Left ventricle myocardium superior (tissue), 1 donor: ENCODE results near the gene ZNF683. TPM values are rescaled to one million over a fixed set of nuclear protein-coding genes. Genes with fewer than 3 reads are reported as not detected.
"Not testable (repeated sequence)": the region's sequence is repeated elsewhere in the genome, so short reads cannot be mapped to it uniquely, and the experiment has no call there.

Source experiments
- ATAC-seq: fragments of 200-7000 bp; cut with Tn5 transposase; one replicate; pipeline ENCODE4 v1.9.1; 2020; ENCODE audit warnings: mild to moderate bottlenecking, moderate library complexity
- DNase-seq: peaks from one replicate; pipeline ENCODE4 v3.0.0-alpha.2; 2020
- intact Hi-C: fragments of 100-400 bp; cut with micrococcal nuclease; formaldehyde crosslinking; loops from one replicate; pipeline ENCODE4 v1.11.0; 2022
- total RNA-seq: library from RNA; stranded (reverse); fragmentation: NEBNext Ultra II Directional; extraction: Animal tissue kit (Norgen Biotek cat#: 25700); gene quantifications from one replicate; pipeline ENCODE4 v1.2.1, GENCODE V29; 2021
- donor health status: DM: no; HTN: yes; CAD: no; lungs with severe emphysema.

Gene ZNF683
- total RNA-seq, 1 donor from 2014 or later, result not detected

DNA sequence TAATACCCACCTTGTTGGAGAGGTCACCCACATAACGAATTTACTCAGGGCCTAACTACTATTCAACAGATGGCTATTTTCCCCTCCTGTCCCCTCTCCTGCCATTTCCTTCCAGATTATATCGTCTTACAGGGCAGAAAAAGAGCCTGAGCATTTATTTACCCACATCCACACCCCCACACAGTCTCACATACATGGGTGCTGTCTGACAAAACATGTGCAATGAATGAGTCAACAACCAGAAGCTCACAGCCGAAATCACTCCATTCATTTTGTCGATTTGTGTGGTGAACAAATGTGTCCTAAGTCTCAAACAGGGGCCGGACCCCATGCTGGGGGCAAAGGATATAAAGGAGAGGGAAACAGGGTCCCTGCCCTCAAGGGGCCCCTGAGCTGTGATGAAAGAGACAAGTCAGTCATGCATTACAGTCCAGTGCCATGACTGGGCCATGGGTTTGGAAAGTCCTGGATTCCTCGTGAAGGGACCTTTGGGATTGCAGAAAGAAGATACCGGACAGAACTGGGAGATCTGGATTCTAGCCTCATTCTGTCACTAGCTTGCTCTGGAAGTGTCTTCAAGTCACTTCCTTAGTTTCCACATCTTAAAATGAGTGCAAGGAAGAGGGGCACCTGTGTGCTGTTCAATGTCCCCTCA is 16.4 kb upstream of the ZNF683 start:
- DNase-seq, result no peak
- intact Hi-C loops, result no loop called here
- no peak for ATAC-seq

DNA sequence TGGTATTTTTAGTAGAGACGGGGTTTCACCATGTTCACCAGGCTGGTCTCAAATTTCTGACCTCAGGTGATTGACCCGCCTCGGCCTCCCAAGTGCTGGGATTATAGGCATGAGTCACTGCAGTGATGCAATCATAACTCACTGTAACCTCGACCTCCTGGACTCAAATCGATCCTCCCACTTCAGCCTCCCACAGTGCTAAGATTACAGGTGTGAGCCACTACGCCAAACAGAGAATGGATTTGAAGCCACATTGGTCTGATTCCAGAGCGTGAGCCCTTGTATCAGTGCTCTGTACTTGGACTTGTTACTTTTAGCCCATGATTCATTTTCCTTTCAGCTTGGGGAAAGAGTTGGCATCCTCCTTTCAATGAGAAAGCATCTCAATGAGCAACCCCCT is 14.9 kb upstream of the ZNF683 start:
- intact Hi-C loops, result no loop called here
- no peak for DNase-seq
- ATAC-seq, result no peak

DNA sequence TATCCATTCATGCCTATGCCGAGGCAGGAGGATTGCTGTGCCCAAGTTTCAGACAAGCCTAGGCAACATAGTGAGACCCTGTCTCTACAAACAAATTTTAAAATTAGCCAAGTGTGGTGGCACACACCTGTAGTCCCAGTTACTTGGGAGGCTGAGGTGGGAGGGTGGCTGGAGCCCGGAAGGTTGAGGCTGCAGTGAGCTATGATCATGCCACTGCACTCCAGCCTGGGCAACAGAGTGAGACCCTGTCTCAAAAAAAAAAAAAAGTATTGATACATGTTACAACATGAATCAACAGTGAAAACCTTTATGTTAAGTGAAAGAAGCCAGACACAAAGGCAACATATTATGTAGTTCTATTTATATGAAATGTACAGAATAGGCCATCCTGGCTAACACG is 12.5 kb upstream of the ZNF683 start:
- DNase-seq, ATAC-seq, intact Hi-C loops: not testable (repeated sequence)

DNA sequence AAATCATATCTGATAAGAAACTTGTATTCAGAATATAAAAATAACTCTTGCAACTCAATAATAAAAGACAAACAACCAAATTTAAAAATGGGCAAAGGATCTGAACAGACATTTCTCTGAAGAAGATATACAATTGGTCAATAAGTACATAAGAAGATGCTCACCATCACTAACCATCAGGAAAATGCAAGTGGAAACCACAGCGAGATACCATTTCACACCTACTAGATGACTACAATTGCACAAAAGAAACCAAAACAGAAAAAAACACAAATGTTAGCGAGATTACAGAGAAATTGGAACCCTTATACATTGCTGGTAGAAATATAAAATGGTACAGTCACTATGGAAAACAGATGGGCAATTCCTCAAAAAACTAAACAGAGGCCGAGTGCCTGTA is 11.5 kb upstream of the ZNF683 start:
- intact Hi-C loops, result no loop called here
- ATAC-seq (no peak), DNase-seq (no peak)

DNA sequence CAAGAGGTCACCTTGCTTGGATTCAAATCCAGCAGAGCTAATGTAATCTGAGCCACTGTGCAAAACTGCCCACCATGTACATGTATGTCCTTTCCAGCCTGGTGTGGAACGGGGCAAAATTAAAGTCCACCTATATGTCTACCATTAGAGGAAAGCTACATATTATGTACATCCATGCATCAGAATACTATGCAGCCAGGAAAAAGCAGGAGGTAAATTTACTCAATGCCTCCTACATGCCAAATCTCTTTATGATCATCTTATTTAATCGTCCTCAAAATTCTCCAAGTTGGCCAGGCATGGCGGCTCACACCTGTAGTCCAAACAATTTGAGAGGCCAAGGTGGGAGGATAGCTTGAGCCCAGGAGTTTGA is 6.3 kb upstream of the ZNF683 start:
- intact Hi-C loops, result no loop called here
- DNase-seq (no peak), ATAC-seq (no peak)

DNA sequence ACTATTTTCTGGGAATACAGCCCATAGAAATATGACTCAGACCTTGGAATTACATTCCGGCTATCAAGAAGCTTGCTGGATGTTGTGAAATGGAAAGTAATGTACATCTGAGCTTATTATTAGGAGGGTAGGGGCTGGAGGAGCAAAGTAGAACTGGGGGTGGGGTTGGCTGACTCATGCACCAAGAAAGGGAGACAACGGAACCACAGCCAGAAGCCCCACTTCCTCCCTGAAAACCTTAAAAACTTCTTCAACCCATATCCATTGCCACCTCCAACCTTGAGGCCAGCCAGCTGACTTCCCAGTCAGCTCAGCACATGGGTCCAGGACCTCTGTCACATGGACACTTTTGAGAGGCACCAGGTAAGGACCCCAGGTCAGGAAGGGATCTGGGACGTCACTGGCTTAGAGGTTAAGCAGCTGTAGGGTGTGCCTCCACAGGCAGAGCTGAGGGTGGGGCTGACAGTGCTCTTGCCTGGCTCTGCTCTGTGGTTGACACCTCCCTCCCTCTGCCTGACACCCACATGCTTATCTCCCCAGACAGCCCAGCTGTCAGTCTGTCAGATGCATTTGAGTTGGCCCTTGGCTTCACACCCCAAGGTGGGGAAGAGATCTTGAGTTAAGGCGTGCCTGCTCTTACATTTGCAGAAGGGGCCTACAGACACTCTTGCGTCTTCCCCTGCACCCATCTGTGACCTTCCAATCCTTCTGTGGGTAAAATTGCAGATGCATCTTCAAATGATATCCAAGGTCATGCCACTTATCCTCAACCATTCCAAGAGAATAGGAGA is 5.7 kb upstream of the ZNF683 start:
- intact Hi-C loops, result no loop called here
- ATAC-seq, result peak; percentile 55

DNA sequence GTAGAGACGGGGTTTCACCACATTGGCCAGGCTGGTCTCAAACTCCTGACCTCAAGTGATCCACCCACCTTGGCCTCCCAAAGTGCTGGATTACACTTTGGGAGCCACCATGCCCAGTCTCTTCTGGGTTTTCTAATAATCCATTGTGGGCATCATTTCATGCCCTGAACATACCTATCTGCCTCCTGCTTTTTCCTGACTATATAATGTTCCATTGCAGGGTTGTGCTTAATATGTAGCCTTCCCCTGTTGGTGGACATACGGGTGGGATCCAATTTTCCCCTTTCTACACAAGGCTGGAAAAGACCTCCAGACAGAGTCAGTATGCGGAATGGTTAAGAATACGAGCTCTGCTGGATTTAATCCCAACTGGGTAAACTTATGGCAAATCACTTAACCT is 3.5 kb upstream of the ZNF683 start:
- intact Hi-C loops, result no loop called here
- DNase-seq (no peak), ATAC-seq (no peak)

More for the DNA sequence above, 5.7 kb upstream of the ZNF683 start:
- no peak for DNase-seq

DNA sequence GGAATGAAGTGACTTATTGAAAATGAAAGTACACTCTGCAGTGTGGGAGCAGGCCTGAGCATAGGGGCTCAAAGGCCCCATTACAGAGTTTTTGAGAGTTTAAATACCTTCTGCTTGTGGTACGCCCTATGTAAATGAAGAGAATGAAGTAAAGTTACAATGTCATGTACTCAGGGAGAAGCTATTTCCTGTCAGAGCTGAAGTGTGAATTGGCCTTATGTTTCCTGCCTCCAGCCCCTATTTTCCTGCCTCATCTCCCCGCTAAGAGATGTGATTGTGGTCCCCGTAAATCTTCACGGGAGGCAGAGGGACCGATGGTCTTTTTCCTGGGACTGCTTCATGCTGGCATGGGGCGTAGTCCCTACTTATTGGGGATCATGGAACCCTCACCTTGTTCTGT is 2.5 kb upstream of the ZNF683 start:
- ATAC-seq, result no peak
- intact Hi-C loops, result no loop called here

DNA sequence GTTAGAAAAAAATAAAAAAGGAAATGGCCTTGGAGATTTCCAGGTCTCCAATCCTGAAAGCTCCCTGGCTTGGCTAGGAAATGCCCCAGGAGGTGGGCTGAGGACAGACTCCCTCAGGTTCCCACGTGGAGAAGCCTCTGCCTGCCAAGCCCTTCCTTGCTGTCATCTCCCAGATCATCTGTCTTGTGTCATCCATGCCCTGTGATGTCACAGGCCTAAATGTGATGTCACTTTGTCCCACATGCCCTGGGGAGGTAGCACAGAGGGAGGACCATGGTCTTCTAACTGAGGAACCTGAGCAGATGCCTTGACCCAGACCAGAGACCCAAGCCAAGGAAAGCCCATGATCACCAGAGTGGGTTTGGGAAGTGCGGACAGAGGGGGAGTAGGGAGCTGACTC is 1.8 kb upstream of the ZNF683 start:
- DNase-seq, ATAC-seq, intact Hi-C loops: not testable (repeated sequence)

More for the DNA sequence above, 2.5 kb upstream of the ZNF683 start:
- no peak for DNase-seq

DNA sequence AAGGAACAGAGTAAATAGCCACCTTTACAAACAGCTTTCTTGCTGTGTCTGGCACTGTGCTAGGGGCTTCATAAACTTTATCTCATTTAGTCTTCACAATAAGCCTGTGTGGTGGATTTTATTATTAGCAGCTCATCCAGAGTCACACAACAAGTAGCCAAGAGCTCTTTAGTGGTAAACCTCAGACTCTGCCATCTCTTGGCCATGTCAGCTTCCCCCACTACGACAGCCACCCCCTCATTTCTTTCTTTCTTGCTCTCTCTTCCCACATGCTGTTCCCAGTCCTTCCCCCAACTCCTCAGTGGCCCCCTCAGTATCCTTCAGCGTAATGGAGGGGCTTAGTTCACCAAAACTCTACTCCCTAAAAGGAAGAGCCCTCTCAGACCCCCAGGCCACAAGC is 1.2 kb upstream of the ZNF683 start:
- DNase-seq (no peak), ATAC-seq (no peak)
- intact Hi-C loops, result no loop called here

DNA sequence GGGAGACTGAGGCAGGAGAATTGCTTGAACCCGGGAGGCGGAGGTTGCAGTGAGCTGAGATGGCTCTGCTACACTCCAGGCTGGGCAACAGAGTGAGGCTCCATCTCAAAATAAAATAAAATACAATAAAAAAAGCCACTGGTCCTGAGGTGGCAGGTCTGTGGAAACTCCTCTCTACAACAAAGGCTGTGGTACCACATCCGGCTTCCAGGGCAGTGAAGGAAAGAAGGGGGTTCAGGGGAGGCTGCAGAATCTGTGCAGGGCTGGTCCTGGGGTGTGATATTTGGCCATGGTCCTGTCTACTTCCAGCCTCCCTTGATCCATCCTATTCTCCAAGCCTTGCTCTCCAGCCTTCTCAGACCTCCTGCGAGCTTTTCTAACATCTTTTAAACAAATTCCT is 731 bp upstream of the ZNF683 start:
- DNase-seq (no peak), ATAC-seq (no peak)
- intact Hi-C loops, result no loop called here

DNA sequence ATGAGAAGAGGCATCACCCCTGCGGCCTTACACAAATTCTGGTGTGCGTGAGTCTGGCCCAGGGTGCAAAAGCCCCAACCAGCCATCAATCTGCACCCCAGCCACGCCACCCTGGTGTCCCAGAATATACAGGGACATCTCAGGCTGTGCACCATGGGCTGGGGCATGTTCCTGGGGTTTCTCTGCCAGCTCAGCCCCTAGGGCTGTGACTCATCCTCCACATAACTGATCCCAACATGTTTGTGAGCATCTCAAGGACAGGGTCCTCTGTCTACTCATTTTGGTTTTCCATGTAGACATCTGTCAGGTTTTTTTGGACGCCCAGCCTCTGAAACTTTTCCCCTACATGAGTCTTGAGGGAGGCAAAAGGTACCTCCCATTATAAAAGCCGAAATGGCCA is 511 bp downstream of the ZNF683 start:
- ATAC-seq, result no peak
- no peak for DNase-seq
- intact Hi-C loops, result no loop called here

DNA sequence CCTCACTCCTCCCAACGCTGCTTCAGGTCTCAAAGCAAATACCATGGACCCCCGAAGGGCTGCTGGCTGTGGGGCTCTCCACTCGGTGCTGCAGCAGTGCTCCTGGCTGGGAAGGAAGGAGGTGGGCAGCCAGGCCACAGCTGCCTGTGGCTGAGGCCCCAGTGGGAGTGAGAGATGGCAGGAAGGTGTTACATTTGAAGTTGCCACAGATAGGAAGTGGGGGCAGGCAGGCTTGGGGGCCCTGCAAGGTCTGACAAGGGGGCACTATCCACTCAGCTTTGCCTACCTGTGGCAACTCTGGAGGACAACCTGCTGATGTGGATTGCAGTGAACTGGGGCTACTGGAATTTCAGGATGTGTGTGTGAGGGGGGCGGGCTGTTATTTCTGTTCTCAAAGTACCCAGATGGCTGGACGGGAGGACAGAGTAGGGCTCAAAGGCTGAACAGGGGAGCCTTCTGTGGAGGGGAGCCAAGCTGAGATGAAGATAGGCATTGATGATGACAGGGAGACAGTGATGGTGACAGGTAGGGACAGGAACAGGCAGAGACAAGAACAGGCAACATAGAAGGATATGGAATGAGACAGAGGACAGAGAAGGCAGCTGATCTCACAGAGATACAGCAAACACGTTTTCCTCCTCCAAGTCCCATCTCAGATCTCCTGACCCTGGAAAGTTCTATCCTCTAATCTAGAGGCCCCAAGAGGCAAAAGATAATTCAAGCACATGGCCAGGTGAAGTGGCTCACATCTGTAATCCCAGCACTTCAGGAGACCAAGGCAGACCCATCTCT is 1.8 kb downstream of the ZNF683 start:
- ATAC-seq (no peak), DNase-seq (no peak)
- intact Hi-C loops, result no loop called here

DNA sequence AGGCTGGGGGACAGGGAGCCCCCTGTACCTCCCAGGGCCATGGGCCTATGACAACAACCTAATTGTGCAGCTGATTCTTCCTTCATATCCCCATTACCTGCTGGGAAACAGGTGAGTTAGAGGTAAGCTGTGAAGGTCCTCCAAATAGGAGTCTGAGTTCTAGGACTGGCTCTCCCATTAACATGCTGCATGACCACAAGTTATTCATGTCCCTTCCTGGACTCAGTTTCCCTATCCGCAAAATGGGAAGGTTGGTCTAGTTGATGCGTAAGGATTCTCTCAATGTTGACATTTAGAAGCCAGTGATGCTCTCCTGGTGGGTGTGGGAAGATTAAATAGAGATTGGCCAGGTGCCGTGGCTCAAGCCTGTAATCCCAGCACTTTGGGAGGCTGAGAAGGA is 4.1 kb downstream of the ZNF683 start:
- ATAC-seq (no peak), DNase-seq (no peak)
- intact Hi-C loops, result no loop called here

DNA sequence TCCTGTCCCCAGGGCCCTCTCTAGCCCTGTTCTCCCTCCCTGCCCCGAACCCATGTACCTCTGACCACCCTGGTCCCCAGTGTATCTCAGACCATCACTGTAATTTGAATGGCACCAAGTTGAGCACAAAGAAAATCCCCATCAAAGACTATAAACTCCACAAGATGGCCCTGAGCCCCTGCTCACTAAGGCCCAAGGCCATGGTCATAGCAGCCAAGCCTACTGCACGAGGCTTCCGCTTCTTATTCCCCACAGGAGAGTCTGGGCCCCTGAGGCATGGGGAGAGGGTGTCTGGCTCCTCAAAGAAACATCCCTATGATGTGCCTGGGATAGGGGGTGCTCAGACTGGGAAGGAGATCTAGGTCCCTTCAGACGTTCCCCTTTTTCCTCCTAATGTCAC is 4.5 kb downstream of the ZNF683 start:
- no peak for ATAC-seq
- intact Hi-C loops, result no loop called here

DNA sequence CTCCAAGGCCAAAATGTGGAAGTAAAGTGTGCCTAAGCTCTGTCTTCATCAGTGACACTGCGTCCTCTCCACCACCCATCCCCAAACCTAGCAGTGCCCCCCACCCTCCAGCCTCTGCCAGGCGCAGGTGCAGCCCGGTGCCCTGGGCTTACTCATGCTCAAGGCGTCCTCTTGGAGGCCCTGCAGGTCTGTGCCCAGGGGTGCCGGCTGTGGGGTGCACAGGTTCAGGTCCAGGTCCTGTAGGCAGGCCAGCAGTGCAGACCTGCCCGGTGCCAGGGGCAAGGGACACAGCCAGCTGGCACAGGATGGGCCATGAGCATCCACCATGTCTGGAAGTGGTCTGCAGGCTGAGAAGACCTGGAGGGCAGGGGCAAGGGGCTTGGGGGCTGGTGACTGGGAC is 5.1 kb downstream of the ZNF683 start:
- intact Hi-C loops, result no loop called here
- no peak for ATAC-seq
- no peak for DNase-seq

More for the DNA sequence above, 4.5 kb downstream of the ZNF683 start:
- DNase-seq, result no peak

DNA sequence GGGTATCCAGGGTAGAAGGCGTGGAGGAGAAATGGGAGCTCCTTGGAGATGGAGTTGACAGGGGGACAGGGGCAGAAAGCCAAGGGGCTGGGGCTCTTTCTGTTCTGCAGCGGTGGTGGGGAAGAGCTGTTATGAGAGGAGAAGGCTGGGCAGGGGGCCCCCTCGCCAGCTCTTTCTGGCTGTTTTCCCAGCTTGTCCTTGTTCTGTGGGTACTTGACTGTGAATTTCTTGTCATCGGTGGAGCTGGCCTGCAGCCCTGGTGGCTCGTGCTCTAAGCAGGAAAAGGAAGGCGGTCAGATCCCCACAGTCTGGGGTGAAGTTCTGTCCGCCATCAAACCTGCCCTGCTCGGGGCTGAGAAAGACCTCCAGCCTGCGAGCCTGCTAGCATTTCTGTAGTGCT is 7.6 kb downstream of the ZNF683 start:
- DNase-seq, result no peak
- peak; percentile 40 for ATAC-seq
- intact Hi-C loops, result no loop called here

DNA sequence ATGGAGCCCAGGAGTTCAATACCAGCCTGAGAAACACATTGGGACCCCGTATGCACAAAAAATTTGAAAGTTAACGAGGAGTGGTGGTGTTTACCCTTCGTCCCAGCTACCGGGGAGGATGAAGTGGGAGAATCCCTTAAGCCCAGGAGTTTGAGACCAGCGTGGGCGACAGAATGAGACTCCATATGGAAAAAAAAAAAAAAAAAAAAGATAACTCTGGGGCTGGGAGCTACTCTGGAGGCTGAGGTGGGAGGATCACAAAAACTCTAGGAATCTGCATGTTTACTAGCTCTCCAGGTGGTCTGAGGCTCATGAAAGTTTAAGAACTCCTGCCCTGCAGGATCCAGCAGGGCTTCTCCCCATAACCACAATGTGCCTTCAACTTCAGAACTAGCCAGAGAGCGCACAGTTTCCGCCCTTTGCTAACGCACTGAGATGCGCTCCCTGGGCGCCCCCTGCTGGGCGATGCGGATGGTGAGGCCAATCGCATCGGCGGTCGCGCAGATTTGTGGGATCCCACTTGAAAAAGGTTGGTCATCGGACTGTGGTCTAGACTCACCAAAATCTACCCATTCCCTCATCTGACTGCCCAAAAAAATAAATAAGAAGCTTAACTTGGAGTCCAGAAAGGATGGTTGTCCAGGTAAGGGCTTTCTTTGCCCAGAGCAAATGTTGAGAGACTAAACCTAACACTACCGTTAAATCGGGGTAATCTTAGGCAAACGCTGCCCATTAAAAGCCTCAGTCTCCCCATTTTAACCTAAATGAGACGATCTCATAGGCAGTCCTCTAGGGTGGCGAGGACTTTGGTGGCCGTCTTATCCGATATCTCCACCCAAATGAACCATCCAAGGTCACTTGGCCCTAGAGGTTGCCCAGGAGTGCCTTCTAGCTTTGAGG is 8.8 kb downstream of the ZNF683 start:
- ATAC-seq (peak; percentile 81), DNase-seq (peak; percentile 91)
- intact Hi-C loops, result no loop called here

DNA sequence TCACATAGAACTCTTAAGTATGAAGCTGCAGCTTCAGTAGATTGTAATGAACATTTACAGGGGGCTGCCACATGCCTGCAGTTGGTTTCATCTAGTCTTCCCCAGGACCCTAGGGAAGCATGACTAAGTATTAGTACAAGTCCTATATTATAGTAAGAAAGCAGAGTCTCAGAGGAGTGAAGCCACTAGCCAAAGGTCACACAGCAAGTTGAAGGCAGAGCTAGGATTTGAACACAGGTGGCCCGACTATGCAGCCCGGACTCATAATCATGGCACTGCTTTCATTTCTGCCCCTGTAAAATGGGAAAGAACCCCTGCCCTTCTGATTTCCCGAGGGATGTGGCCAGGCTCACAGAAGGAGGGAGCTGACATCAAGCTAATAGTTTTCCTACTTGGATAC is 10.2 kb downstream of the ZNF683 start:
- DNase-seq (no peak), ATAC-seq (no peak)
- intact Hi-C loops, result no loop called here
